NOMO-1 treated with dmso at 0.1 percent for 144 hours (cell line): Measurements from ENCODE around the gene KRTAP27-1.

Experiments
- DNase-seq: peaks from one replicate; lab custom pipeline; 2025; ENCODE audit not compliant: unreplicated experiment; lab: John Stamatoyannopoulos, UW

The KRTAP27-1 gene

GRCh38 chr21:30337276-30337744, at the start of gene KRTAP27-1:
TSS of gene KRTAP27-1 (minus strand) at chr21:30337694. CDS start at chr21:30337668, 26 bp downstream.
- no peak for DNase-seq

GRCh38 chr21:30382201-30382600, 44.7 kb upstream of the KRTAP27-1 start:
- no peak for DNase-seq

GRCh38 chr21:30372139-30372770, 34.8 kb upstream of the KRTAP27-1 start, which contains the start of gene KRTAP13-2:
TSS of gene KRTAP13-2 (minus strand) at chr21:30372271. CDS start at chr21:30372213, 58 bp downstream.
- no peak for DNase-seq

GRCh38 chr21:30355906-30356305, 18.4 kb upstream of the KRTAP27-1 start:
- DNase-seq, result no peak

GRCh38 chr21:30354308-30355005, 17.0 kb upstream of the KRTAP27-1 start:
- DNase-seq, result no peak

GRCh38 chr21:30351534-30351933, 14.0 kb upstream of the KRTAP27-1 start:
- DNase-seq, result no peak

GRCh38 chr21:30349572-30349971, 12.1 kb upstream of the KRTAP27-1 start:
- no peak for DNase-seq

GRCh38 chr21:30348506-30348905, 11.0 kb upstream of the KRTAP27-1 start, which contains the start of gene KRTAP23-1:
TSS of gene KRTAP23-1 (minus strand) at chr21:30348606. CDS start at chr21:30348606, 0 bp downstream.
- no peak for DNase-seq

GRCh38 chr21:30345014-30345413, 7.5 kb upstream of the KRTAP27-1 start:
- DNase-seq, result no peak

GRCh38 chr21:30340714-30341573, 3.5 kb upstream of the KRTAP27-1 start:
- no peak for DNase-seq

GRCh38 chr21:30338717-30339116, 1.2 kb upstream of the KRTAP27-1 start:
- no peak for DNase-seq

GRCh38 chr21:30337772-30338171, 278 bp upstream of the KRTAP27-1 start:
- no peak for DNase-seq

- DNase-seq, result no peak
Measured at GRCh38 chr21:30336596-30336995, 898 bp downstream of the KRTAP27-1 start.

GRCh38 chr21:30333736-30334135, 3.8 kb downstream of the KRTAP27-1 start:
- DNase-seq, result no peak

GRCh38 chr21:30332681-30333080, 4.8 kb downstream of the KRTAP27-1 start:
- DNase-seq, result no peak

- DNase-seq, result no peak
Measured at GRCh38 chr21:30329203-30329875, 8.2 kb downstream of the KRTAP27-1 start.

GRCh38 chr21:30326390-30326789, 11.1 kb downstream of the KRTAP27-1 start:
- DNase-seq, result no peak

- DNase-seq, result no peak
Measured at GRCh38 chr21:30320215-30320614, 17.3 kb downstream of the KRTAP27-1 start, which contains the start of gene KRTAP26-1. TSS of gene KRTAP26-1 (minus strand) at chr21:30320315. CDS start at chr21:30320035, 280 bp downstream.

- no peak for DNase-seq
Measured at GRCh38 chr21:30315701-30316100, 21.8 kb downstream of the KRTAP27-1 start.

- no peak for DNase-seq
Measured at GRCh38 chr21:30306884-30307283, 30.6 kb downstream of the KRTAP27-1 start.

- no peak for DNase-seq
Measured at GRCh38 chr21:30305136-30305535, 32.4 kb downstream of the KRTAP27-1 start.
